GM19023 (cell line): ENCODE data around the gene NRXN3.
A peak's percentile ranks its signal among the peaks of the same experiment; 100 is the strongest.

ENCODE experiments used
- ATAC-seq: cut with Tn5 transposase; IDR thresholded peaks from one replicate; pipeline ENCODE4 v1.9.1; 2021; ENCODE audit warnings: mild to moderate bottlenecking, moderate library complexity; ENCODE audit not compliant: unreplicated experiment

Gene NRXN3

DNA sequence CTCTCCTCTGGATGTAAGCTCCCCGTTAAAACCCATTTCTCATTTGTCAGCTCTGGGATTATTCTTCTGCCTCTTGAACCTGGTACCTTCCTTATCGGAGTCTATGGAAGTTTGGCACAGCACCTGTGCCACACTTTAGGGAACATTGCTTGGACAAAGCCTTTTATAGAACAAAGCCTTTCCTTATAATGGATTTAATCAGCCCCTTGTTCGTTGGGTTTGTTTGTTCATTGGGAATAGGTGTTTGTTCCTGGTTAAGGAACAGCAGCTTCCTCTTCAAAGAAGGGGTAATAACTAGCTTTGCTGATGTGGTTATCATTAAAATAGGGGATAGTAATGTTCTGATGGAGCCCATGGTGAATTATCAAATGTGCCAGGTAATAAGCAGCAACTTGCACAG is 70.4 kb downstream of the NRXN3 start:
- ATAC-seq = no peak

GRCh38 chr14:78242086-78242485 is 71.9 kb downstream of the NRXN3 start:
- no peak for ATAC-seq

DNA sequence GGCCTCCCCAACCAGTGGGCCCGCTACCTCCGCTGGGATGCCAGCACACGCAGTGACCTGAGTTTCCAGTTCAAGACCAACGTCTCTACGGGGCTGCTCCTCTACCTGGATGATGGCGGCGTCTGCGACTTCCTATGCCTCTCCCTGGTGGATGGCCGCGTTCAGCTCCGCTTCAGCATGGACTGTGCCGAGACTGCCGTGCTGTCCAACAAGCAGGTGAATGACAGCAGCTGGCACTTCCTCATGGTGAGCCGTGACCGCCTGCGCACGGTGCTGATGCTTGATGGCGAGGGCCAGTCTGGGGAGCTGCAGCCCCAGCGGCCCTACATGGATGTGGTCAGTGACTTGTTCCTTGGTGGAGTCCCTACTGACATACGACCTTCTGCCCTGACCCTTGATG is 73.0 kb downstream of the NRXN3 start:
- ATAC-seq = no peak

DNA sequence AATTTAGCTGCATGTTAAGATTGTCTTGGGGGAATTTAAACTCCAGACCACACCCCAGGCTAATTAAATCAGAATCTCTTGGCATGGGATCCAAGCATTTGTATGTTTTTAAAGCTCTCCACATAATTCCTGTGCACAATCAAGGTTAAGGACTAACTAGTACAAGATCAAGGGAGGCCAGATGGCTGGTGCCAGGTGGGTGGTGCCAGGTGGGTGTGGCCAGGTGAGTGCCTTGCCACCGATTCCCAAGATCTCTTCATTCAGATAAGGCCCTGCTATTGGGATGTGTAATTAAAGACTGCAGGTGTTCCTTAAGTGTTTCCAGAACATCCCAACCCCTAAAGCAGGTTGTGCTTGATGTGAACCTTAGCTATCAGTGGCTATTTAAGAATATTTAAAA is 75.1 kb downstream of the NRXN3 start:
- no peak for ATAC-seq

GRCh38 chr14:78248501-78249090 is 78.4 kb downstream of the NRXN3 start:
- no peak for ATAC-seq

DNA sequence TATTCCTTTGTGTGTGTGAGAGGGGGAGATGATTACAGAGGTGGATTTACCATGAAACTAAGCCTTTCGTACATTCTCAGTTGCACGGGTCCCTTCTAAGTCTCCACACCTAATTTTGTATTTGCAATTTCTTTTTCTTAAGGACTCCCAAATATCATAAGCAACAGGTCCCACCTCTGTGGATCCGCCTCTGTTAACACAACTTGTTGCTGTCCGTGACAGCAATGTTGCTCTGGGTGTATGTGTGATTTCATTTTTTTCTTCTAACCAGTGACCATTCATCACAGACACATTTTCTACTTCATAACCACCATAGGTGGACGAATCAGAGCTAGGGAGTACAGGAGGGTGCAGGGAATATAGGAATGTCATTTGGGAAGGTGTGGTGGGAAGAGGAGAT is 81.1 kb downstream of the NRXN3 start:
- no peak for ATAC-seq

DNA sequence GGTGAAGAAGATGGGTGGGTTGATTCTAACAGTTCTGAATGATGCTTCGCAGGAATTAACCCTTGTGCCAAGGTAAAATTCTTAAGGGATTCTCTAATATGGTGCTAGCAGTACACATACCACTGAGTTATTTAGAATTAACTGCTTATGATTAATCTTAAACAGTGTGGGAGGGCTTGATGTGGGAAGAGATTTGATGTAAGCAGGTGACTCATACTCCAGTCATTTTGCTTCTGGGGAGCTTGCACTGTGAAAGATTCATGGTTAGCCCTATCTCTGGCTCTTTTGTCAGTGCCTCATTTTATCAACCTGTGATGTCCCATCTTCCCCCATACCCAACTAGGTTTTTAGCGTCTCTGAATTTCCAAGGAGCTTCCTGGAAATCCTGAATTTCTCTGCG is 83.8 kb downstream of the NRXN3 start:
- no peak for ATAC-seq

DNA sequence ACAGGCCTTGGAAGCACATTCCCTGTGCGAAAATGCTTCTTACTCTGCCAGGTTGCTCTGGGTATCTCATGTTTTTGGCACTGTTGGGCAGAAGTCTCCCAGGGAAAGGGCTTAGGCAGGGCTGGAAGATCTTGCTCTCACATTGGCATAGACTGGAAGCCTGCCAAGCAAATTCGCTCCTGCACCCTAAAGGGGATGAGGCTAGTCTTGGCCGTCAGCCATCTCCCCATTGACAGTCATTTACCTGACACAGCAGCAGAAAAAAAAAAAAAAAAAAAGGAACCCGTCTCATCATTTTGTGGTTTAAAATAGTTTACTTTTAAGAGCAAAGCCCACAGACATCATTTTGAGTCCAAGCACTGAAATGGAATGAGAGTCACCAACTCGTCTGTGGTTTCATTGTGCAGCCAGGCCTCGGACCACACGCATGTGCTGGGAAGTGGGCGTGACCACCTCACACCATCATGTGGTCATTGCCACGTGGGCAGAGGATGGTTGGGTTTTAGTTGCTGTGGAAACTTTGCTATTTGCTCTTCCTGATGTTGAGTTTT is 84.8 kb downstream of the NRXN3 start:
- no peak for ATAC-seq

DNA sequence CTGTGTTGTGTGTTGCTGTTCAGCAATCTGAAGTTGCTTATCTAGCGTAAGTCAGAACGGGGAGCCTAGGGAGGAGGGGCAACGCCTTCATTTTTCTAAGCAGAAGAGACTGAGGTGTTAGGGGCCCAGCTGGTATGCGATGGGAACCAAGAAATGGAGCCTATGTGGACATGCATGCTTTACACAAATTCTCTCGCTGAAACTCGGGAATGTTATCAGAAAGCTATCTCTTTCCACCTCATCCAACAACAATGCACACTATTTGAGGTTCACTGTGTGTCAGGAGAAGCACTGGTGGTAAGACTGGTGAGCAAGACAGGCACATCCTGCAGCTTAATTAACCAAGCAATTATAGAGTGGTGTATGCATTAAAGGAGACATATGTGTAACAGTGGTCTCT is 89.7 kb downstream of the NRXN3 start:
- ATAC-seq = no peak

DNA sequence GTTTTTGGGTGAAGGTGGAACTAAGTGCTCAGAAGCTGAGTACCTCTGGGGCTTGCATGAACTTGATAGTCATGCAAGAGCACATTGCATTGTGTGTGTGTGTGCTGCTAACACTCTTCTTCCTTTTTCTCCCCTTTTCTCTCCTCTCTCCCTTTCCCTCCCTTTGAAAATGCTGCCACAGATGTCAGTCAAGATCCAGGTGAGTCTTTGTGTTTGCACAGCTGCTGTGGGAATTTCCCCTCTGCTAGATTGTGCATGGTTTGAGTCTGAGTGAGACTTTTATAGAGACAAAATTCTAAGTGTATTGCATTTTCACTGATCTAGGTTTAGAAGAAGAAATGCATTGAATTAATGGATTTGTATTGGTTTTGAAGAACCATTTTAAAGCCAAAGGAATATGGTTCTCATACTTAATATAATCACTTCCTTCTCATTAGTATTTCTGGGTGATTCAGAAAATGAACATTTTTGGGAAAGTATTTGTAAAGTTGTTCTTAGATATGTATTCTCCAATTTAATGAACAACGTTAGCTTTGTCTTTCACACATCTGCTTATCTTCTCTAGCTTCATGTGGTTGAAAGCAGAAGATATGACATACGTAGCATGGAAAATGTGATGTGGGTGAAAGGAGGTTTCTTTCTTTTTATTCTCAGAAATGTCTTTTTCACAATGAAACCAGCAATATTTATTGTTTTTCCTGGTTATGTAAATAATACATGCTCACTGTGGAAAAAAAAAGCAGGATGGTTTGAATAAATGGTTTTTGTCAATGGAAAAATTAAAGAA is 108.5 kb downstream of the NRXN3 start:
- no peak for ATAC-seq

GRCh38 chr14:78282437-78282836 is 112.3 kb downstream of the NRXN3 start:
- ATAC-seq = no peak

- no peak for ATAC-seq
Observed at GRCh38 chr14:78286210-78286609, 116.0 kb downstream of the NRXN3 start.

DNA sequence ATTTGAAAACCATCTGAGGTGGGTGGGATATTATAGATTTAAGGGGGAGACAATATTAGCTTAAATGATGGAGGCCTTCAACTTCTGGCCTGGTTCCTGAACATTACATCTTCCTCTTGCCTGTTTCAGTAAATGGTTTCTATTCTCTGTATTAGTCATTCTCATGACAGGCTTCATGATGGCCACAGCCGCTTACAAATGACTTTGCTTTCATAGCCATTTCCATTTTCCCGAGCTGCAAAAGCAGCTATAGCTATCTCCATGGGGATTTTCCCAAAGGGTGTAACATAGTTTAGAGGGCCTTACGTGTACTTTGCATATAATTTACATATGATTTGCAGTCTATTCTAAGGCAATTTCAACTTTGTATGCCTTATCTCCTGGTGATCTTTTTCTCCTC is 121.8 kb downstream of the NRXN3 start:
- ATAC-seq = peak; percentile 57

DNA sequence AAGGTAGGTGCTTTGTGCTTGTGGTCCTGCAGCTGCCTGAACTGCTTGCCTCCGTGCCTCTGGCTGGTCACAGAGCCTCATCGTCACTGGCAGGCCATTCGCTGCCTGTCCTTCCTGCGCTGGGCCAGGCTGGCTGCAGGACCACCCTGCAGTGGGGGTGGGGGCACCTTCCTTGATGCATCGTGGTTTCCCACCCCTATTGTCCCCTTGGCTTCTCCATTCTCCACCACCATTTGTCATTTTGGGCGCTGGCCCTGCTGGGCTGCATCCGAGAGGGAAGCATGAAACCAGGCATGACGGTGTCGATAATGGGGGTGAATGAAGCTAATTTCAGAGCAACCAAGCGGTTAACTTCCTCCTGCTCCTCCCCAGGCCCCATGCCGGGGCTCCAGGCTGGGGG is 127.7 kb downstream of the NRXN3 start:
- no peak for ATAC-seq

DNA sequence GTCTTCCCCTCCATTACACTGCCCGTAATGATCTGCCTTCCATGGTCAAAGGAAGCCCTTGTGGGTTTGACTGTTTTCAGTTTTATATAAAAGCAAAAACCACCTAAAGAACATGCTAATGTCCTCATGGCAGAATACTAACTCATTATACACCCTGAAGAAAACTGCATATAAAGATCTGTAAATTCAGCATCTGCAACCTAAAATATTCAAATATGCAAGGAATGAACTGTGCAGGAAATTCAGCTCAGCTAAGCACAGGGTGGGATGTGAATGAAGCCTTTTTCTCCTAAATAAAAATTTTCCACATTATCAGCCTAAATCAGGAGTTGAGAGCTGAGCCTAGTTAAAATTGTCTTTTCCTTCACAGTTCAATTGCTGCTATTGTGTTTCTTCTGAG is 128.1 kb downstream of the NRXN3 start:
- no peak for ATAC-seq

DNA sequence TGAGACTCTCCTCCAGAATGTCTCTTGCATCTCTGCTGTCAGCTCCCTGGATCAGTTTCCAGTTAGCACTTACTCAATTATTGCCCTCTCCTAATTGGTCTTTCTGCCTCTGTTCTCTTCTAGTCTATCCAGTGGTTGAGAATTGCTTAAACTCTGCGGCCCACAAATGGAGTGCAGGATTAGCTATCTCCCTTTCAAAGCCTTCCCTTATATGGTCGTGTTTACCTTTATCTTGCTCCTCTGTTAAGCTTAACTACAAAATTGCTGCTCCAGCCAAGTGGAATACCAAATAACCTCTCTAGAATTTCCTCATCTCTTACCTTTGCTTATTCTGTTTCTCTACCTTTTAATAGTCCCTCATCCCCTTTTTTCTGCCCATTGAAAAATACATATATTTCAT is 132.7 kb downstream of the NRXN3 start:
- ATAC-seq = no peak

DNA sequence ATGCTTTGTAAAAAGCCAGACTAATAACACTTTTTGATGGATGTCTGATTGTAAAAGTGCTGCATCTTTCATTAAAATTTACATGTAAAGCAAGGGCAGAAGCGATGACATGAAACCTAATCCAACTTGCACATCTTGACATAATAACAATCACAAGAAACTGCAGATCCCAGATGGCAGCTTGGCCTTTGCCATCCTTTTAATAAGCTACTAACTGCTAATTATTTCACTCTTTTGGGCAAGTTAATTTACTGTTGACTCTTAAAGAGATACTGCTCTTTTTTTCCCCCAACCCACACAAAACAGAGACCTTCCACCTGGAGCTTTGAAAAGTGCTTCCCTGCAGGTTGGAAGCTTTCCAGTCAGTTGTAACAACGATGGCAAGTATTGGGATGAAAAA is 137.5 kb downstream of the NRXN3 start:
- ATAC-seq = no peak

DNA sequence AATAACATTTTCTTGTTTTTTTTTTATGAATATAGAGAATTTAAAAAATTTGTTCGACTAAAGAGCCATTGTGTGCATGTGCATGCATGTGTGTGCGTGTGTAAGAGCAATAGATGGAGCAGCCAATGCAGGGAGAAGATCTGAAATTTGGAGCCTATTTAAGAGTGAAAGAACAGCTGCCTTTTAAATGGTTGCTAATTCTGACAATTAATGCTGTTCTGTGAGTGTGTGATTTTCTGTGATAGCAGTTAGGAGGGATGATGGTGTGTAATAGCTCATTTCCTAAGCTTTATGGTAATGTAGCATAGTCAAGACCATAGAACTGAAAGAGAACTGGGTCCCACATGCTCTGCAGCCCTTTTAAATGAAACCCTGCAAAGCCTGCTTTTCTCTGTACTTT is 137.9 kb downstream of the NRXN3 start:
- ATAC-seq = no peak

- ATAC-seq = no peak
Observed at GRCh38 chr14:78310272-78310671, 140.1 kb downstream of the NRXN3 start.

- no peak for ATAC-seq
Observed at GRCh38 chr14:78313499-78313898, 143.3 kb downstream of the NRXN3 start.

GRCh38 chr14:78314484-78314883 is 144.3 kb downstream of the NRXN3 start:
- ATAC-seq = no peak

DNA sequence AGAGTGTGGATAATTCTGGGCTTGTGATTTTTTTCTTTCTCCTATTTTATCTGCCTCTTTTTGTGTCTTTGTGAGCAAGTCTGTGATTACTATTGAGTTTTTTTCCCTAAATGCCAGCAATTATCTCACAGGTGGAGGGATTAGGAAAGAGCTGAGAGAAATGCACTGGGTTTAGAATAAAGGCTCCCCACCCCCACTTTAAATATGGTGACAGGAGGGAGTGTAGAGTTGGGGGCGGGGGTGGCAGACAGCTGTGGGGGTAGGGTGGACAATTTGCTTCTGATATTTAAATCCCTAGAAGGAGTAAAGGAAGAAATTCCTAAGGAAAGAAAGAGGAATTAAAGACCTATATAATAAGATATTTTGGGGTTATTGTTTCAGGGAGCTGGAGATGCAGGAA is 145.9 kb downstream of the NRXN3 start:
- no peak for ATAC-seq

GRCh38 chr14:78316786-78317185 is 146.6 kb downstream of the NRXN3 start:
- ATAC-seq = no peak
